ENCODE results near the gene NLK.

- TF ChIP-seq POLR2A (IDR thresholded peaks at IDR 0.05; ENCODE audit: low read depth, low read length) (no peak), POLR2AphosphoS5 (IDR thresholded peaks at IDR 0.05; ENCODE audit: low read depth, low read length) (no peak), TAF1 (IDR thresholded peaks at IDR 0.05; ENCODE audit: borderline replicate concordance, low read depth, low read length) (no peak)
These were observed 173.6 kb downstream of the NLK start for GRCh38 chr17:28216052-28216451.

Measured in GM12892 (cell line).